ENCODE data around the gene FMN1.

GRCh38 chr15:32970847-32971246 lies 223.7 kb downstream of the FMN1 start:
- TF ChIP-seq EZH2 (IDR thresholded peaks at IDR 0.05) (no peak), POLR2AphosphoS5 (IDR thresholded peaks at IDR 0.05; ENCODE audit: borderline replicate concordance, low read depth, low read length) (no peak), FOXP2 (optimal IDR thresholded peaks at IDR 0.05; ENCODE audit: control extremely low read depth, extremely low read length, insufficient read depth) (no peak)

All from SK-N-MC (cell line).